Effector memory CD8-positive, alpha-beta T cell (primary cell): ENCODE data around the gene CCDC102B.

Source experiments
- ATAC-seq: fragments of 150-1000 bp; cut with Tn5 transposase; replicated peaks from 2 replicates; pipeline ENCODE4 v1.10.0; 2021; ENCODE audit warnings: mild to moderate bottlenecking, moderate library complexity
- DNase-seq, 3 experiments: peaks; one replicate each; pipeline ENCODE4 v3.0.0; 2021
- H3K27ac Mint-ChIP-seq, 2 donors: one replicate each; pipeline ENCODE4 v1.8.0; 2022; ENCODE audit warnings: mild to moderate bottlenecking in 2 of 2, mixed read lengths in 2 of 2, moderate library complexity in 2 of 2
- H3K27me3 Mint-ChIP-seq, 2 donors: one replicate each; pipeline ENCODE4 v1.8.0; 2022; ENCODE audit warnings: mixed read lengths in 2 of 2
- H3K36me3 Mint-ChIP-seq: one replicate; pipeline ENCODE4 v1.8.0; 2022; ENCODE audit warnings: mild to moderate bottlenecking, moderate library complexity, mixed read lengths; ENCODE audit not compliant: insufficient read depth
- H3K4me1 Mint-ChIP-seq, 2 donors: one replicate each; pipeline ENCODE4 v1.8.0; 2022; ENCODE audit warnings: low read depth in 2 of 2, mixed read lengths in 2 of 2
- H3K4me3 Mint-ChIP-seq, 2 donors: one replicate each; pipeline ENCODE4 v1.8.0; 2022; ENCODE audit warnings: mild to moderate bottlenecking in 2 of 2, mixed read lengths in 2 of 2, moderate library complexity in 2 of 2
- H3K9me3 Mint-ChIP-seq, 2 donors: one replicate each; pipeline ENCODE4 v1.8.0; 2022; ENCODE audit warnings: mixed read lengths in 2 of 2

CCDC102B gene

DNA sequence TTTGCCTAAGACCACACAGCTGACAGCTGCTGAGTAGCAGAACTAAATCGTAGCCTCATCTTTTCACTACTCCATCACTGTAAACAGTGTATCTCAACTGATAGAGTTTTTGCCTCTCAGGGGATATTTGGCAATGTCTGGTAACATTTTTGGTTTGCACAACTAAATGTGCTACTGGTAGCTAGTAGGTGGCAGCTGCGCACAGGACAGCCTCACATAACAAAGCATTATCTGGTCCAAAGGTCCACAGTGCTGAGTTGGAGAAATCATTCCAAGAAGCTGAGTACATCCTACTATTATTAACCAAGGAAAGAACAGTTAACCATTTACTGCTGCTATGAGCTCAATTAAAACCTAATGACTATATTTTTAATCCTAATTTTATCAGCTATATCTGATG is 6.1 kb upstream of the CCDC102B start:
- H3K4me3 Mint-ChIP-seq, result no peak overlapping the region
- DNase-seq, result no peak
- no peaks in the 10 kb centered on the region for H3K4me1 Mint-ChIP-seq
- H3K36me3 Mint-ChIP-seq, result no peaks in the 10 kb centered on the region
- no peak for ATAC-seq
- no peak overlapping the region for H3K27ac Mint-ChIP-seq
- H3K9me3 Mint-ChIP-seq, result no peaks in the 10 kb centered on the region
- H3K27me3 Mint-ChIP-seq, result no peaks in the 10 kb centered on the region

DNA sequence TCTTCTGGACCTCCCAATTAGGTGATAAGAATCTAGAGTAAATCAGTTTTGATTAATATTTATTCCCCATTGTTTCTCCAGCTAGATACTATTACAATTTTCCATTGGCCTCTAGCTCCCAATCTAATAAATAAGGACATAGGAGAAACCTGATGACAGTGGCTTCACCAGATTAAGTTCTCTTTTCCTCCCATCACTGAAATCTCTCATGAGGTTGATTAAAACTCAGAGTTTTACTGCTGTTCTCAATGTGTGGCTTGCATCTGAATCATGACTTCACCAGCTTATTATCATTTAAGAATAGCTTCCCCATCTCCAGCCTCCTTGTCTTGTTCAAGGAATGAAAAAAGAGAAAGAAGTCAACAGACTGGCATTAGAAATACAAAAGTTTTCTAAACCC is 3.9 kb upstream of the CCDC102B start:
- Mint-ChIP-seq H3K4me1 (no peaks in the 10 kb centered on the region), H3K9me3 (no peaks in the 10 kb centered on the region), H3K27me3 (no peaks in the 10 kb centered on the region), H3K27ac (no peak overlapping the region), H3K36me3 (no peaks in the 10 kb centered on the region), H3K4me3 (no peak overlapping the region)
- DNase-seq (no peak), ATAC-seq (no peak)

DNA sequence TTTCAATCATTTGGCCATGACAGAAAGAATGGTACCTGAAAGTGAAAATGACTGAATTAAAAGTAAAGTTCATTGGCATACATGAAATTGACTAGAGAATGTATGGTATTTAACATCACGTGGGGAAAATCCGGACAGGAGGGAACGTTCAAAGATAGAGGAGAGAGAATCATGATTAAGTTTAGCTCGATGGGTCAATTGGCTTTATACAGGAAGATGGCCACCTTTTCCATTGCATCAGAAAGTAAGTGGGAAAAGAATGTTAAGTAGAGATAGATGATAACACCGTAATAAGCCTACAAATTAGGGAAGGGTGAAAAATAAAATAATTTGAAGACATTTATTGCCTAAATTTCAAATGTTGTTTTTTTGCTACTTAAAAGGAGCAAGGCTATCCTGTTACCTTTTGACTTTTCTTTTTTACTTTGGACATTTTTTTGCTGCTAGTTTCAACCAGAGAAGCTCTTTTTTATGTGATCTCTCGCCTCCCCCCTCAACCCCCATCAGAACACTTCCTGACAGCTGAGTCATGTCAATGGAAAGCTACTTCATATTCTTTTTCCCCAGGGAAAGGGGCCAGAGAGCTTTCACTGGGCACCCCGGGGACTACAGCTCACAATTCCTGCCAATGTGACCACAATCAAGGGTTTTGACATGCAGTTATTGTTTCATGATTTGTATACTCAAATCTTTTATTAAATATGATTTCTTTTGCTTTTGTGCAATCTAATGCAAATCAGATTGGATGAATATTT is 767 bp upstream of the CCDC102B start:
- H3K36me3 Mint-ChIP-seq, result no peaks in the 10 kb centered on the region
- H3K9me3 Mint-ChIP-seq, result no peaks in the 10 kb centered on the region
- no peak overlapping the region for H3K4me3 Mint-ChIP-seq
- no peak overlapping the region for H3K27ac Mint-ChIP-seq
- DNase-seq (no peak), ATAC-seq (no peak)
- no peaks in the 10 kb centered on the region for H3K4me1 Mint-ChIP-seq
- no peaks in the 10 kb centered on the region for H3K27me3 Mint-ChIP-seq

DNA sequence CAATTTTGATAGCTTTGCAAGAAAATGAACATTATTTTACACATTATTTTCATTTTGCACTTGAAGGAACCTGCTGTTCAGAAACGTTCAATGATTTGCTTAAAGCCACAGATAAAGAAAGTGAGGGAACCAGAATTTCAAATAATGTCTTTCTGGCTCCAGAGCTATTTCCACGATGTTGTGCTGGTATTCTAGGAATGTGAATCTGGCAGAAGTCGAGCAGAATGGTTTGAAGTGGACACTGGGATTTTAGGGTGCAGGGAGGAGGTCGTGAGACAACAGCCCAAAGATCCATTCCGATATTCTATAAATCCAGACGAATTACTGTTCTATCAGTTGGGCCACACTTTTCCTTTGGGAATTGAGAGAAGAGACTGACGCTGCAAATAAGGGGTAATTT is 2.2 kb downstream of the CCDC102B start:
- H3K36me3 Mint-ChIP-seq, result no peaks in the 10 kb centered on the region
- no peaks in the 10 kb centered on the region for H3K27me3 Mint-ChIP-seq
- no peak overlapping the region for H3K27ac Mint-ChIP-seq
- no peaks in the 10 kb centered on the region for H3K4me1 Mint-ChIP-seq
- no peaks in the 10 kb centered on the region for H3K9me3 Mint-ChIP-seq
- DNase-seq, result no peak
- no peak overlapping the region for H3K4me3 Mint-ChIP-seq
- ATAC-seq, result no peak

DNA sequence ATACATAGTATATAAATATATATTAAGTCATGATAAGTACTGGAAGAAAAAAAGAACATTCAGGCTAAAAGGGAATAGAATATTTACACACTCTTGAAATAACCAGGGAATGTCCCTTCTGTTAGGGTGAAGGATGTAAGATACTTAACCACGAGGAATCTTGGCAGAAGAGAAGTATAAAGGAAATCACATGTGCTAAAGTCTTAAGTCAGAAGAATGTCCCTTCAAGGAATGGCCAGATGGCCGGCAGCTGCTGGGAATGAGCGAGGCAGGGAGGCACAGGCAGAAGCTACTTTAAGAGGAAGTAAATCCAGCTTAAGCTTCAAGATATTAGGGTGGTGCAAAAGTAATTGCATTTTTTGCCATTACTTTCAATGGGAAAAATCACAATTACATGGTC is 5.5 kb downstream of the CCDC102B start:
- H3K27ac Mint-ChIP-seq, result no peak overlapping the region
- no peak for ATAC-seq
- DNase-seq, result no peak

DNA sequence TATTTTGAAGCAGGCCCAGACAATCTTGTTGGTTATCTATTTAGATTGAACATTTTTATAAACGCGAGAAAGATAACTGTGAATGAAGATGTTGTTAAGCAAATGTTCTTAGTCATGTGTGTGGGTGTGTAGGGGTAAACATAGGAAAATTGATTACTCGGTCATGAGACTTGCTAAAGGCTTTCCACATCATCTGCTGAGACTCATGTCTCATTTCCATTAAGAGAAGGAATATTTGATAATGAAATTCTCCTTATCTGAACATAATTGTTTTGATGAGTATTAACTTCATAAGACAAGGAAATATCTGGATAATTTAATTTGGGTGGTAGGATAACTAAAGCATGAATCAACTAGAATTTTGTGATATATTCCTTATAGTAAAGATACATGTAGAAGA is 19.7 kb downstream of the CCDC102B start:
- peaks cover 0 to 9% of the 10 kb centered on the region in 2 donors for H3K27me3 Mint-ChIP-seq
- H3K9me3 Mint-ChIP-seq, result no peaks in the 10 kb centered on the region
- H3K36me3 Mint-ChIP-seq, result no peaks in the 10 kb centered on the region
- DNase-seq (no peak), ATAC-seq (no peak)
- no peak overlapping the region for H3K4me3 Mint-ChIP-seq
- no peak overlapping the region for H3K27ac Mint-ChIP-seq
- no peaks in the 10 kb centered on the region for H3K4me1 Mint-ChIP-seq

More for the DNA sequence above, 5.5 kb downstream of the CCDC102B start:
- no peaks in the 10 kb centered on the region for H3K9me3 Mint-ChIP-seq
- H3K4me3 Mint-ChIP-seq, result no peak overlapping the region
- H3K36me3 Mint-ChIP-seq, result no peaks in the 10 kb centered on the region
- no peaks in the 10 kb centered on the region for H3K27me3 Mint-ChIP-seq
- H3K4me1 Mint-ChIP-seq, result no peaks in the 10 kb centered on the region

DNA sequence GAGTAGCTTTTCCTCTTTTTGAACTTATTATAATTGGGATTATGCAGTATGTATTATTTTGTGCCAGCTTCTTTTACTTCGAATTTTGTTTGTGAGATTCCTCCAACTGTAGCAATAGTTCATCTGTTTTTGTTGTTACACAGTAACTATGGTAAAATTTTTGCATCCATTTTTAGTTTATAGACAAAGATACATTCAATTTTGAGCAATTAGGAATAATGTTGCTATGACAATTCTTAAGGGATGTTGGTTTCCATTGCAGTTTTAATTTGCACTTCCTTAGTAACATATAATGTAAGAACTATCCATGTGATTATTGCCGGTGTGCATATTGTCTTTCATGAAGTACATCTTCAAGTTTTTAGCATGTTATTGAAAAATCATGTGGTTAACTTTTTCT is 20.7 kb downstream of the CCDC102B start:
- Mint-ChIP-seq H3K9me3 (peaks cover 0 to 3% of the 10 kb centered on the region in 2 donors), H3K36me3 (no peaks in the 10 kb centered on the region), H3K4me3 (no peak overlapping the region), H3K4me1 (no peaks in the 10 kb centered on the region), H3K27me3 (no peaks in the 10 kb centered on the region), H3K27ac (no peak overlapping the region)
- DNase-seq (no peak), ATAC-seq (no peak)

DNA sequence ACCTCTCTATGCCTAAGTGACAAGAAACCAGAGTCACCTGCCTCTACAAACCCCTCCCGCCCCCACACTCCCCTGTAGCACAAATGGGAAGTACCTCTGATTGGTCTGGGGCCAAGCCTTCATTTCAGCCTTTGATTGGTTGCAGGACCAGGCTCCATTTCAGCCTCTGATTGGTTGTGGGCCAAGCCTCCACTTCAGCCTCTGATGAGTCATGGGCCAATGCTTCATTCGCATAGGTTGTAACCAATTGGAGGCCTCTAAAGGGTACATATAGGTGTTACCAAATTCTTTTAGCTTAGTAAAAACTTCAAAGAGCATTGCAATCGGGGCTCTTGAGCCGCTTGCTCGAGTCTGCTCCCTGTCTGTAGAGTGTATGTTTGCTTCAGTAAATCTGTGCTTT is 25.0 kb downstream of the CCDC102B start:
- H3K36me3 Mint-ChIP-seq, result no peaks in the 10 kb centered on the region
- peaks cover 0 to 4% of the 10 kb centered on the region in 2 donors for H3K9me3 Mint-ChIP-seq
- H3K27ac Mint-ChIP-seq, result no peak overlapping the region
- no peaks in the 10 kb centered on the region for H3K4me1 Mint-ChIP-seq
- DNase-seq (no peak), ATAC-seq (no peak)
- H3K4me3 Mint-ChIP-seq, result no peak overlapping the region
- no peaks in the 10 kb centered on the region for H3K27me3 Mint-ChIP-seq

DNA sequence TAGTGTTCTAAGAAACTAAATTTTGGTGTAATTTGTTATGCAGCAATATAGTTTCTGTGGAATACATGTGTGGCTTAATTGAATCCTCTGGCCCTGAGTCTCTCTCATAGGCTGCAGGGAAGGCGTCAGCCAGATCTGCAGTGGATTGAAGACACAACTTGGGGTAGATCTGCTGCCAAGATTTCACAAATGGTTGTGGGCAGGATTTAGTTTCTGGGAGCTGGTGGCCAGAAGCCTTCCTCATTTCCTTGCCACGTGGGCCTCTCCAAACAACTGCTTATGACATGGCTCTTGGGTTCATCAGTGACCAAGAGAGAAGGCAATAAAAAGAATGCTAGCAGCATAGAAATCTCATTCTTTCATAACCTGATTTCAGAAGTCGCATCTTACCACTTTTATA is 28.2 kb downstream of the CCDC102B start:
- H3K27ac Mint-ChIP-seq, result no peak overlapping the region
- H3K27me3 Mint-ChIP-seq, result no peaks in the 10 kb centered on the region
- DNase-seq (no peak), ATAC-seq (no peak)
- no peak overlapping the region for H3K4me3 Mint-ChIP-seq
- peaks cover 0 to 4% of the 10 kb centered on the region in 2 donors for H3K9me3 Mint-ChIP-seq
- H3K4me1 Mint-ChIP-seq, result no peaks in the 10 kb centered on the region
- no peaks in the 10 kb centered on the region for H3K36me3 Mint-ChIP-seq

DNA sequence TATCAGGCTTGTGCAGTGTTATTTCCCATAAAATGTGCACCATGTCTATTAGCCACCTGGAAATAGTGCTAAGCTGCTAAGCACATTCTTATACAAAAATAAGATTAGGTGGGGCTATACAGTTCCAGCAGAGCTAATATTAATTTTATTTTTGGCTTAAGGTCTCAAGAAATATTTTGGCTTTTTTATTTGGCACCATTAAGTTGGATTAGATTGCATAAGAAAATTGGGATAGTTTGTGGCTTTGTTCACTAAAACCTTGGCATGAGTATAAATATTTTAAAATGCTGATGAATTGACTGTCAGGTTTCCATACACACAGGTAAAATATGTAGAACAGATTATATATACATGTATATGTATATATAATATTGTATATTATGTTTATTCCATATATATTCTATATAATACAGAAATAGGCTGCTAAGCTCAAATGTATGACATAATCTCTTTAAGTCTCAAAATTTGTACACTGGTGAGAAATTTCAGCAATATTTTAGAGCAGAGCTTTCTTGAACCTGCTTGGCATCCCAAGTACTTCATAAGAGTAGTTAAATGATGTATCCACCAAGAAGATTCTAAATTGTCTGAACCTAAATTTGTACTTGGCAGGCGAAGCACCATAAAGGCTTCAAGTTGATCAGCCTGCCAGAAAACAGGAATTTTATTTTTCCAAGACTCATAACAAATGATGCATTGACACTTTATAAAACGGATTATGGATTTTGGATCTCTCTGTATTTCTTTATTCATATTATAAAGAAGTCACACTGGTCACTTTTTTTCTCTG is 32.6 kb downstream of the CCDC102B start:
- Mint-ChIP-seq H3K36me3 (no peaks in the 10 kb centered on the region), H3K9me3 (no peaks in the 10 kb centered on the region), H3K4me3 (no peak overlapping the region), H3K4me1 (no peaks in the 10 kb centered on the region), H3K27ac (no peak overlapping the region), H3K27me3 (peaks cover 0 to 8% of the 10 kb centered on the region in 2 donors)
- ATAC-seq (no peak), DNase-seq (no peak)

DNA sequence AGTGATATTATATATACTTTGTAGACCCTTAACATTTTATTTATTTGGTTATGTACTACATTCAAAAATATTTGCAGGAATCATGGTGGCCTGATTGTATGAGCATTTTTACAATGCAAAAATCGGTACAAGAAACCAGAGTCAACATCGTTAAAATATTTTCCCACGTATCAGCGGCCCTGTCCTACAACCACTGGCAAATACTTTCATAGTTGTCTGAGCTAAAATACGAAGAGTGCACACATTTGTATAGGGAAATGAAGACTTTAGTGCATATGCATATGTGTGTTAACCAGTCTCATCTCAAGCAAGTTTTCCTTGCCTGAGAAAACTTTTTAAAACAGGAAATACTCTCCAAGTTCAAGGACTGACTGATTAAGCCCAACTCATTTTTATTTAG is 35.9 kb downstream of the CCDC102B start:
- H3K36me3 Mint-ChIP-seq, result no peaks in the 10 kb centered on the region
- H3K4me1 Mint-ChIP-seq, result no peaks in the 10 kb centered on the region
- H3K27me3 Mint-ChIP-seq, result peaks cover 0 to 8% of the 10 kb centered on the region in 2 donors
- no peak overlapping the region for H3K4me3 Mint-ChIP-seq
- no peaks in the 10 kb centered on the region for H3K9me3 Mint-ChIP-seq
- H3K27ac Mint-ChIP-seq, result no peak overlapping the region
- DNase-seq (no peak), ATAC-seq (no peak)

DNA sequence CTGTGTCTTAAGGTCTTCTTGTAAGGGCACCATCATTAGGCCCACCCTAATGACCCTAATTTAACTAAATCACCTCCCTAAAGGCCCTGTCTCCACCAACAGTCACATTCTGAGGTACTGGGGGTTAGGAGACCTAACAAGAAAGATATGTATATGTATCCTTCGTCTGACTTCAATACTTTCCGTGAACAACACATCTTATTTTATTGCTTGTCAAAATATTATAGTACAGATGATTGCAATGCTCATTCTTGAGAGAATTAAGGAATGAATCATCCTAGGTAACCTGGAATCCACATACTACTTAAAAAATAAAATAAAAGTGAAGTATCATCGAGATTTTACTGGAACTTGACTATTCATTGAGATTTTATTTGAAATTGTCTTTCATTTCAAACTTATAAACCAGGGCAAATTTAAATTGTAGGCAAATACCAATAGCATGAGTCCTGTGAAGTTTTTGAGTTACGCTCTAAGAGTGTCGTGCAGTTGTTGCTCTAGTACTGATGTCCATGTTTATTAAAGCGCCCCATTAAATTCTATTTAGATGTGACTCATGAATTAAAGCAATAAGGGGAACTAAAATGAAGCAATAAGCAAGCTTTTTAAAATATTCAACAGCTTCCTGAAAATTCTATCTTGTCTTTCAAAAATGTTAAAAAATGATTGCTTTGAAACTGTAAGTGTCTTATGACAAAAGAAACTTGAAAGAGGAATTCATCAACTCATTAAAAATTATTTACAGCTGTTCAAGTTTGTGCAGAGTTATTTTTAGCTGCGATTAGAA is 40.0 kb downstream of the CCDC102B start:
- Mint-ChIP-seq H3K4me3 (no peak overlapping the region), H3K36me3 (no peaks in the 10 kb centered on the region), H3K9me3 (no peaks in the 10 kb centered on the region), H3K27ac (no peak overlapping the region), H3K4me1 (no peaks in the 10 kb centered on the region), H3K27me3 (no peaks in the 10 kb centered on the region)
- ATAC-seq (no peak), DNase-seq (no peak)

DNA sequence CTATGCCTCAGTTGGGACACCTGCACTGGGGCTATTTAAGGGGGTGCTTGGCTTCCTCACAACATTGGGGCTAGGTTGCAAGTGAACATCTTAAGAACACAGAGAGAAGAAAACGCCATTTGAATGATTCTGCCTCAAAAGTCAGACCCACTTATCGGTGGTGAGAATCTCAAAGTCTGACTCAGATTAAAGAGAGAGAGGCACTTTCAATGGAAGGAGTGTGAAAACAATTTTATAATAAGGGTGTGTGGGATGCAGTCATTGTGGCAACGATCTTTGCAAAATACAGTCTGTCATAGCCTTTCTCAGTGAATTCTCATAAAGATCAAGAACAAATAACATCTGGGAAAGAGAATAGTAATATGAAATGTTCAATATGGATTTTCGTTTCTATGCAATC is 41.8 kb downstream of the CCDC102B start:
- Mint-ChIP-seq H3K4me1 (no peaks in the 10 kb centered on the region), H3K9me3 (no peaks in the 10 kb centered on the region), H3K4me3 (no peak overlapping the region), H3K27ac (no peak overlapping the region), H3K27me3 (no peaks in the 10 kb centered on the region), H3K36me3 (no peaks in the 10 kb centered on the region)
- no peak for ATAC-seq
- no peak for DNase-seq
